Left ventricle myocardium superior (tissue), 1 donor: ENCODE data around the gene GADD45GIP1. TPM values are rescaled to one million over a fixed set of nuclear protein-coding genes. Genes with fewer than 3 reads are reported as not detected.
"Not testable (repeated sequence)": the region's sequence is repeated elsewhere in the genome, so short reads cannot be mapped to it uniquely, and the experiment has no call there.

Source experiments
- ATAC-seq: fragments of 200-7000 bp; cut with Tn5 transposase; one replicate; pipeline ENCODE4 v1.9.1; 2020; ENCODE audit warnings: mild to moderate bottlenecking, moderate library complexity
- DNase-seq: peaks from one replicate; pipeline ENCODE4 v3.0.0-alpha.2; 2020
- intact Hi-C: fragments of 100-400 bp; cut with micrococcal nuclease; formaldehyde crosslinking; loops from one replicate; pipeline ENCODE4 v1.11.0; 2022
- microRNA-seq: library from miRNA; unstranded; fragments of <30 nt; microRNA quantifications from one replicate; pipeline ENCODE4 v1.2.0, GENCODE V29; 2020; ENCODE audit warnings: borderline number of aligned reads
- total RNA-seq: library from RNA; stranded (reverse); fragmentation: NEBNext Ultra II Directional; extraction: Animal tissue kit (Norgen Biotek cat#: 25700); gene quantifications from one replicate; pipeline ENCODE4 v1.2.1, GENCODE V29; 2021
- donor health status: DM: no; HTN: yes; CAD: no; lungs with severe emphysema.

GADD45GIP1 gene
- total RNA-seq, 1 donor from 2014 or later = 28.7 TPM

DNA sequence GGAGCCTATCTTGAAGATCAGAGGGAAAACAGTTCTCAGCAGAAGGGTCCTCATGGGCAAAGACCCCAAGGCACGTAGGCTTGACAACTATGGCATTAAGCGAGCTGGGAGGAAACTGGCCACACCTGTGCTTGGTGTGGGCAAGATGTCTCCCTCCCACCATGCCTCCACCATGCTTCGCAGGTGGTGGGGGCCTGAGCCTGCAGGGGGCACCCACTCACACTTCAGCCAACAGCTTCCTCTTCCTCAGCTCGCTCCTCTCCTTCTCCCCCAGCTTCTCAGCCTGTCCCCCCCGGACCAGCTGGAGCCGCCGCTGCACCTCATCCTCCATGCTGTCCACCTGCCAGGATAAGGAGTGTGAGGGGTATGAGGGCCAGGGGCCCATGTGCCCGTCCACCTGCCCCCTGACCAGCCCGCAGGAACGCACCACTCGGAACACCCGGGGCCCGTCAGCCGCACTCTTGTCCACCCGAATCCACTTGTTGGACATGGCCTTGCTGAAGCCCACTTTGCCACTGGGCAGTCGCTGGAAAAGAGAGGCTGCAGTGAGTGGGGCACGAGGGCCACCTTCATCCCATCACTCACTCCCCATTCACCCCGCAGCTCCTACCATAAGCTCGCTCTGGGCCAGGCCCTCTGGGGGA, 26.9 kb downstream of the GADD45GIP1 start:
- intact Hi-C loops = no loop called here
- DNase-seq (no peak), ATAC-seq (no peak)

DNA sequence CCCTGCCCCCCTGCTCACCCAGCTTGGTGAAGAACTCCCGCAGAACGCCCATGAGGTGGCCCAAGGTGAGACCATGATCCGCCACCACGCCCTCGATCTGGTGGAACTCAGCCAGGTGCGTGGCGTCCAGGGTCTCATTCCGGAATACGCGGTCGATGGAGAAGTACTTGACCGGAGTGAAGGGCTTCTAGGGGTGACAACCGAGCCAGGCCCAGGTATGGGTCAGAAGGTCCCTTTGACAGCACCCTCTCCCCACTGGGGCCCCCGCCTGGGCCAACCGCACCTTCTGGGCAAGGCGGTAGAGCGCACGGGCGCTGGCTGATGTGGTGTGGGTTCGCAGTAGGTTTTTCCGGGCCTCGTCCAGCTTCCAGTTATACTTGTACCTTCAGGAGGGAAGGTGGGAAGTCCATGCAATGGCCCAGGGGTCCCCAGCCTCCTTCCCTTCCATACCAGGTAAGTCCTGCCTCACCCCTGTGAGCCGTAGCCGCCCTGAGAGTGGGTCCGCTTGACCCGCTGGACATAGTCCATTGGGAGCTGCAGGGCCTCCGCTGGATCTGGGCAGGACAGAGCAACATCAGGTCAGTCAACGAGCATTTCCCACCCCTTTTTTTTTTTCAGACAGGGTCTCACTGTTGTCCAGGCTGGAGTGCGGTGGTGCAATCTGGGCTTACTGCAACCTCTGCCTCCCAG, 32.3 kb downstream of the GADD45GIP1 start:
- no peak for DNase-seq
- intact Hi-C loops = no loop called here
- no peak for ATAC-seq

DNA sequence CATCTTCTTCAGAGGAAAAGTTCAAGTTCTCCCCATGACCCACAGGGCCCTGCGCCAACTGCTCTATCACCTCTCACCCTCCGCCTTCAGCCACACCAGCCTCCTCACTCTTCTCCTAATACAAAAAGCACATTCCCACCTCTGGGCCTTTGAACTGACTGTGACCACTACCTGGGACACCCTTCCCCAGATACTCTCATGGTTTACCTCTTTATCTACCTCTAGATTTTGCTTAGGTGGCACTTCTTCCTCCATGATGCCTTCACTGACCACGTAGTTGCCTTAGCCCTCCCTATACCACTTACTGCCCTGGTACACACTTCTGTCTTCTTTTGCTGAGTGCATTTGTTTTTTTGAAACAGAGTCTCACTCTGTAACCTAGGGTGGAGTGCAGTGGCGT, 34.1 kb downstream of the GADD45GIP1 start:
- ATAC-seq (no peak), DNase-seq (no peak)
- intact Hi-C loops = no loop called here

DNA sequence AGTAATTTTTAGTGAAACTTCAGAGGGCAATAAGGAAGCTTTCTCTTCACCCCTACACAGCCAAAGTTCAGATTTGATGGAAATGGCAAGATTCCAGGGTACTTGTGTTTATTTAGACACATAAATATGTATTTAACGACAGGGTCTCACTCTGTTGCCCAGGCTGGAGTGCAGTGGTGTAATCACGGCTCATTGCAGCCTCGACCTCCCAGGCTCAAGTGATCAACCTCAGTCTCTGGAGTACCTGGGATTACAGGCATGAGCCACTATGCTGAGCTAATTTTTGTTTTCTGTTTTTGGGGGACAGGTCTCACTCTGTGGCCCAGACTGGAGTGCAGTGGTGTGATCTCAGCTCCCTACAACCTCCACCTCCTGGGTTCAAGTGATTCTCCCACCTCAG, 36.0 kb downstream of the GADD45GIP1 start:
- no peak for DNase-seq
- intact Hi-C loops = no loop called here
- no peak for ATAC-seq

DNA sequence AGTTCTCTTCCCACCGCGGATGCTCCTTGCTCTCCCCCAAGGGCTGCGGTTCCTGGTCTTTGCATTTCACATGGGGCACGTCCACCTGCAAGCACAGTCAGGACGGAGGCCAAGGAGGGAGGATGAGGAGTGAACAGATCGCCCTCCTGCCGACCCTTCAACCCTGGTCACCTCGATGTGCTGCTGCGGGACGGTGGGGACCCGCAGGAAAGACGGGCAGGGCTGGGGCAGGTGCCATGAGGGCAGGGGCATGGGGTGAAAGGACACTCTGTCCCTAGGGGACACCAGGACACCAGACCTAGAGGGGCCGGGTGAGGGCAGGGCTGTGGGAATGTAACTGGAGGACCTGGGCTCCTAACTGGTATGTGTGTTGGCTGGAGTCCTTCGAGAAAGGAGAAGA, 38.8 kb downstream of the GADD45GIP1 start:
- DNase-seq (no peak), ATAC-seq (no peak)
- intact Hi-C loops = no loop called here

DNA sequence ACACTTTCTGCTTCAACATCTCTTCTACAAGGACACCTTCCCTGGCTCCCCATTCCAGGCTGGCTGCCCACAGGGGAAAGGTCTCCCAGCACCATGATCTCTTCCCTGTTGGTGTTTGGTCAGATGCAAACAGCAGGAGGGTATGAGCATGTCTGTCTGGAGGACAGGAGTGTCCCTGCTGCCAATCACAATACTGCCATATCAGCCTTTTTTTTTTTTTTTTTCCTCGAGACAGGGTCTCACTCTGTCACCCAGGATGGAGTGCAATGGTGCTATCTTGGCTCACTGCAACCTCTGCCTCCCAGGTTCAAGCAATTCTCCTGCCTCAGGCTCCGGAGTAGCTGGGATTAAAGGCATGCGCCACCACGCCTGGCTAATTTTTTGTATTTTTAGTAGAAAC, 41.2 kb downstream of the GADD45GIP1 start:
- DNase-seq, ATAC-seq, intact Hi-C loops: not testable (repeated sequence)

DNA sequence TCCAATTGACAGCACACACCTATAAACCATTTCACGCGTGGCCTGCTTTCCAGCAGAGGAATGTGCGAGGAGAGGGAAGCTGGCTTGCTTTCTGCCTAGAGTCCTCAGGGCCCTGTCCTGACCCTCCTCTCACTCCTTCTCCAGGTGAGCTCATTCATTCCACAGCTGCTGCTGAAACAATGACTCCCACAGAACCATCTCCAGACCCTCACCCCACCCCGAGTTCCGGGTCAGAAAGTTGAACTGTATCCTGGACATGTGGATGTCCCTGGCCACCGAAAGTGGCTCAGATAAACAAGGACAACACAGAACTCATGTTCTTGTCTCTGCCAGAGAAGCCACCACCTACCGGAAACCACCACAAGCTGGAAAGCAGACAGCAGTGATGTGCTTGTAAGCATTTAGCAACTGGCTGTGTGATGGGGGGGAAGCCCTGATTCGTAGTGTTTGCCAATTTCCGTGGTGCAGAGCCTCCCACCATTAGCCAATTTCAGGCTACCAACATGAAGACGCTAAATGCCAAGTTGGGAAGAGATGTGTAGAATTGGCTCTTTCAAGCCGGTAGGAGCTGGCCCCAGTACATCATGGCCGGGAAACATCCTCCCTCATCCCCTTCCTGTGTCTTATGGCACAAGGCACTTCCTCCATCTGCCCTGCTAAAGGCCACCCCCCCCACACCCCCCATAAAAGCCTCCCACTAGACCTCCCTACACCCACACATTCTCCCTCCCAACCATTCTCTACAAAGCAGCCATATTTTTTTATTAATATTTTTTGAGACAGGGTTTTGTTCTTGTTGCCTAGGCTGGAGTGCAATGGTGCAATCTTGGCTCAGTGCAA, 43.0 kb downstream of the GADD45GIP1 start:
- ATAC-seq (peak; percentile 17), DNase-seq (no peak)
- intact Hi-C loops = no loop called here

DNA sequence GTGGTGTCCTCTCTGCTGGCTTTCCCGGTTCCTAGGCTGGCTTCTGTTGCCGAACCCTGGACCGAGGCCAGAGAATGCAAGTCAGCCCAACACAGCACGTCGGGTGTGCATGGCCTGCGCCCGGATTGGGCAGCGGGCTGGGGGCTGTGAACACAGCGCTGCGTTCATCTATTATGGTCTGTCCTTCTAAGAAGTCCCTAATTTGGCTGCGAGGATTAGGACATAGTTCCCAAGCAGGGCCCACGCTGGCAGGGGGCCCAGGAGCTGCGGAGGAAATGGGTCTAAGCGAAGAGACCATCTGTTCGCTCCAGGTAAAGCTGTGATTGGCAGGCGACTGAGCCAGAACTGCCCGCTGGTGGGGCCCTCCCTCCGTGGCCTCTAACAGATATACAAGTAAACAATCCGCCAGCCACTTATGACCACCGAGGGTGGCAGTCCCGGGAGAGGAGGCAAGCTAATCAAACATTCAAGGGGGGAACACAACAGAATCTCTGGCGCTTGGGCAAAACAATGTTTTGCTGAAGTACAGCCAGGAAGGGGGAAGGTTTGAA, 43.9 kb downstream of the GADD45GIP1 start:
- ATAC-seq (peak; percentile 86), DNase-seq (peak; percentile 86)
- intact Hi-C loops = no loop called here

DNA sequence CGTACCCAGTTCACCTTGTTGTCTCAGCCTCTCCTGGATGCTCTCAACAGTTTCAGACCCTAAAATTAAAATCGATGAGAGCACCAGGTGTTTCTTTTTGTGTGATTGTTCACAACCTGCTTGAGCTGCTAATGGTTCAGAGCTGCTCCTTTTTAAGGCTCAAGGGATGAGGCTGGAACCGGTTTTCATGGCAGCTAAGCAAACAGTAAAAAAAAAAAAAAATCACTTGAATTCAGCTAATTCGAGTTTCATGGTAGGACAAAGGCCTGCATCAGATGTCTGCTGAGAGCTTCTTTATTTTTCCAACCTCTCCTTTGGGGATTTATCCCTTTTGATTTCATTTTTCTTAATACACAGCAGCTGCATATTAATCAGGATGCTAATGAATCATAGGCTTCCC, 44.5 kb downstream of the GADD45GIP1 start:
- DNase-seq (no peak), ATAC-seq (no peak)
- intact Hi-C loops = no loop called here

DNA sequence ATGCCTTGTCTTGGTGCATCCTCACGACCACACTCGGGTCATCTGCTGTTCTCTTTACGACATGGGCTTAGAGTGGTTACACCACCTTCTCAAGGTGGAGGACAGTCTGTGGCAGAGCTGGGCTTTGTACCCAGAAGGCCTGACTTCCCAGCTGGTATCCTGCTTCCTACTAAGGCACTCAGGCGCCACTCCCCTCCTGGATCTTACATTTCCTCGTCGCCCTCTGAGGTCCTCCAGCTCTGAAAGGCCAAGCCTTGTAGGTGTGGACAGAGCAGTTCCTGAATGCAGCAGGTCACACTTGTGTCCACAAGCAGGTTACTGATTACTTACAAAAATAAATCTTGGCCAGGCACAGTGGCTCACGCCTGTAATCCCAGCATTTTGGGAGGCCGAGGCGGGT, 49.9 kb downstream of the GADD45GIP1 start:
- intact Hi-C loops = no loop called here
- ATAC-seq = no peak
- no peak for DNase-seq

Small RNA genes within 50 kb of the gene (microRNA-seq; reads per million reads assigned to microRNA genes)
- gene MIR5695 (not detected), gene MIR6515 (2.9 reads per million)

Other genes with a start within 250 kb of the GADD45GIP1 start
- gene TNPO2, start 233.3 kb downstream of the GADD45GIP1 start, total RNA-seq = 36.0 TPM
- 127 TPM for gene TRIR, start 222.5 kb downstream of the GADD45GIP1 start, total RNA-seq
- 64.7 TPM for gene GET3, start 219.7 kb downstream of the GADD45GIP1 start, total RNA-seq
- not detected for gene BEST2, start 205.4 kb downstream of the GADD45GIP1 start, total RNA-seq
- 44.9 TPM for gene HOOK2, start 181.7 kb downstream of the GADD45GIP1 start, total RNA-seq
- gene JUNB, start 165.7 kb downstream of the GADD45GIP1 start, total RNA-seq = 24.2 TPM
- gene PRDX2, start 155.4 kb downstream of the GADD45GIP1 start, total RNA-seq = 750 TPM
- gene THSD8, start 155.2 kb downstream of the GADD45GIP1 start, total RNA-seq = 2.2 TPM
- gene RNASEH2A, start 150.6 kb downstream of the GADD45GIP1 start, total RNA-seq = 4.5 TPM
- gene RTBDN, start 122.6 kb downstream of the GADD45GIP1 start, total RNA-seq = not detected
- gene MAST1, start 118.7 kb downstream of the GADD45GIP1 start, total RNA-seq = 0.12 TPM
- 19.2 TPM for gene DNASE2, start 75.8 kb downstream of the GADD45GIP1 start, total RNA-seq
- gene KLF1, start 70.0 kb downstream of the GADD45GIP1 start, total RNA-seq = not detected
- 30.5 TPM for gene GCDH, start 66.1 kb downstream of the GADD45GIP1 start, total RNA-seq
- gene SYCE2, start 37.9 kb downstream of the GADD45GIP1 start, total RNA-seq = not detected
- 38.5 TPM for gene FARSA, start 23.5 kb downstream of the GADD45GIP1 start, total RNA-seq
- gene CALR, start 18.6 kb downstream of the GADD45GIP1 start, total RNA-seq = 422 TPM
- gene RAD23A, start 11.4 kb downstream of the GADD45GIP1 start, total RNA-seq = 188 TPM
- 11.2 TPM for gene DAND5, start 12.4 kb upstream of the GADD45GIP1 start, total RNA-seq
- 171 TPM for gene NFIX, start 38.3 kb upstream of the GADD45GIP1 start, total RNA-seq
- gene LYL1, start 145.6 kb upstream of the GADD45GIP1 start, total RNA-seq = 8.8 TPM
- gene TRMT1, start 159.5 kb upstream of the GADD45GIP1 start, total RNA-seq = 22.4 TPM
- gene NACC1, start 161.0 kb upstream of the GADD45GIP1 start, total RNA-seq = 50.0 TPM
- 46.4 TPM for gene STX10, start 193.2 kb upstream of the GADD45GIP1 start, total RNA-seq
- gene IER2, start 193.2 kb upstream of the GADD45GIP1 start, total RNA-seq = 19.8 TPM